ENCODE measurements around the gene DRC3. TPM values are rescaled to one million over a fixed set of nuclear protein-coding genes. Genes with fewer than 3 reads are reported as not detected.
A peak's percentile ranks its signal among the peaks of the same experiment; 100 is the strongest.

DRC3 gene
- total and polyA plus RNA-seq, 7 experiments from 2014 or later: 0.50 to 2.4 (median 1.00) TPM; not detected in 4

DNA sequence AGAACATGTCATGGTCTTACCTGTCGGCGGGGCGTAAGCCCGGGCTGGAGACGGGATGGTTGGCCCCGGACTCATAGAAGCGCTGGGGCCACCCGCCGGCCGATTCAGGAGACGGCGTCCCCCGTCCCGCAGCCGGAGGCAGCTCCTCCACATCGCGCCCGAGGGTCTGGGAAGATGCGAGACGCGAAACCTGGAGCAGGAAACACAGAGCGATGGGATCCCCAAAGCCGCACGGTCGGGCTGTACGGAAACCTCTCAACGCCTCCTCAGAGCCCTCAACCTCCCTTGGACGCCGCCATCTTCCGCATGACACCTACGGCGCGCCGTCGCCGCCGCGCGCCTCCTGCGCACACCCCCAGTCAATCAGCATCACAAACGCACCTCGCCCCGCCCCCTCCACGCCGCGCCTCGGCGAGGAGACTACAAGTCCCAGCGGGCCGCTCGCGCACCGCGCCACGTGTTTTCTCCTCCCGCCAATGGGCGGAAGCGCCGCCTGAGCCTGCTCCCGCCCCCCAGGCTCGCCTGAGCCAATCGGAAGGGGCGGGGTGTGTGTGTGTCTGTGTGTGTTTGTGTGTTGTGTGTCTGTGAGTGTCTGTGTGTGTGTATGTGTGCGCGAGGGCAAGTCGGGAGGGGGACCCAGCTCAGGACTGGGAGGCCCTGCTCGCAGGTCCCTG, 66.3 kb downstream of the DRC3 start, which contains the start of the genes ATPAF2 and GID4:
Gene ATPAF2, minus strand, starts transcription at position 308 of the 674 bp plus-strand sequence. Its CDS starts 155 bp downstream, at position 153.
Gene GID4, plus strand, starts transcription at position 548 of the 674 bp plus-strand sequence. Its CDS starts 57 bp downstream, at position 605.
- H3K4me3 Mint-ChIP-seq: peak within 1 kb of the TSS; percentile 88 to 100 (median 98)
- ChIA-PET POLR2A (interaction anchor here (0.5 to 1.0 kb wide), 3 partner anchors 203 to 315 kb away, joined by 3 read pairs; no protein-coding TSS in a partner anchor), CTCF (interaction anchor here (1.7 kb wide), 1 partner anchor 148 kb away, joined by 10 read pairs; no protein-coding TSS in a partner anchor)
- H3K36me3 ChIP-seq (ENCODE audit: control insufficient read depth in 2 of 3, insufficient read depth in 3 of 3, low read length in 3 of 3): no peaks in the 10 kb centered on the region
- peak; percentile 96 for ATAC-seq
- H3K9me3 ChIP-seq (ENCODE audit: control insufficient read depth in 2 of 3, low read length in 3 of 3): no peaks in the 10 kb centered on the region
- DNase-seq: peak; percentile 99 to 100 (median 100)
- intact Hi-C loops (cut with micrococcal nuclease): loop anchor here (1.0 to 5.0 kb wide), 18 partner anchors 48 to 1338 kb away; partner anchors contain the start of genes ALKBH5 (in 2 of the 2), DRC3 (in 2 of the 2), DRG2 (in 2 of the 2) and PEMT (in 2 of the 2)
- H3K27ac ChIP-seq (ENCODE audit: low read depth, low read length): peak within 1 kb of the TSS; percentile 88
- H3K27me3 ChIP-seq (ENCODE audit: control insufficient read depth in 2 of 2, insufficient read depth in 2 of 2, low read length in 2 of 2): no peaks in the 10 kb centered on the region
- H3K4me1 Mint-ChIP-seq: peaks cover 42 to 70% (median 53%) of the 10 kb centered on the region in 7 donors
- peaks cover 0 to 6% (median 4%) of the 10 kb centered on the region in 5 donors for H3K36me3 Mint-ChIP-seq
- H3K27ac Mint-ChIP-seq: peak within 1 kb of the TSS; percentile 87 to 99 (median 97)
- H3K9me3 Mint-ChIP-seq: peaks cover 0 to 2% (median 0%) of the 10 kb centered on the region in 11 donors
- peaks cover 23 to 30% of the 10 kb centered on the region in 2 donors for H3K4me1 ChIP-seq (ENCODE audit: control insufficient read depth in 2 of 2, insufficient read depth in 2 of 2, low read length in 2 of 2)
- no peaks in the 10 kb centered on the region for H3K27me3 Mint-ChIP-seq
- H3K4me3 ChIP-seq (ENCODE audit: low read length): peak within 1 kb of the TSS; percentile 79

DNA sequence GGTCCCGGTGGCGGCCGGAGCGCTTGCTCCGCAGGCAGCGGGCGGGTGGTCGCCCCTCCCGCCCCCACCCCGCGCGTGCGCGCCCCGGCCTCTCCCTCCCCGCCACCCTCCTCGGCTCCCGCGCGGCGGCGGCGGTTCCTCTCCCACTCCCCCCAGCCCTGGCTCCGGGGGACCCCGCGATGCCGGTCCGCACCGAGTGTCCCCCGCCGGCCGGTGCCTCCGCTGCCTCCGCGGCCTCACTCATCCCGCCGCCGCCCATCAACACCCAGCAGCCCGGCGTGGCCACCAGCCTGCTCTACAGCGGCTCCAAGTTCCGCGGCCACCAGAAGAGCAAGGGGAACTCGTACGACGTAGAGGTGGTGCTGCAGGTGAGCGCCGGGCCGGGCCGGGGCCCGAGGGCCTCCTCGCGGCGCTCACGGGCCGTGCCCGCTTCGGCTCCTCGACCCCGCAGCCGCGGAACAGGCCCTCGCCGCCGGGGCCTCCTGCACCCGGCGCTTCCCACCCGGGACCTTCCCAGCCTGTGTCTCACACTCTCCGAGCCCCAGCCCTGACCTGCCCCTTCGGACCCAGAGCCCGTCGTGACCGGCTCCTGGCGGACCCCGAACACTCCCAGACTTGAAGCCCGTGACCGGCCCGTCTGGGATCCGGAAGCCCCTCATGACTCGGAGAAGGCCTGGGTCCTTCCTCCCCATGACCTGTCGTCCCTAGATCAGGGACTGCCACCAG, 67.0 kb downstream of the DRC3 start:
- Mint-ChIP-seq H3K27me3 (no peaks in the 10 kb centered on the region), H3K4me1 (peaks cover 42 to 70% (median 53%) of the 10 kb centered on the region in 7 donors)
- DNase-seq: no peak

DNA sequence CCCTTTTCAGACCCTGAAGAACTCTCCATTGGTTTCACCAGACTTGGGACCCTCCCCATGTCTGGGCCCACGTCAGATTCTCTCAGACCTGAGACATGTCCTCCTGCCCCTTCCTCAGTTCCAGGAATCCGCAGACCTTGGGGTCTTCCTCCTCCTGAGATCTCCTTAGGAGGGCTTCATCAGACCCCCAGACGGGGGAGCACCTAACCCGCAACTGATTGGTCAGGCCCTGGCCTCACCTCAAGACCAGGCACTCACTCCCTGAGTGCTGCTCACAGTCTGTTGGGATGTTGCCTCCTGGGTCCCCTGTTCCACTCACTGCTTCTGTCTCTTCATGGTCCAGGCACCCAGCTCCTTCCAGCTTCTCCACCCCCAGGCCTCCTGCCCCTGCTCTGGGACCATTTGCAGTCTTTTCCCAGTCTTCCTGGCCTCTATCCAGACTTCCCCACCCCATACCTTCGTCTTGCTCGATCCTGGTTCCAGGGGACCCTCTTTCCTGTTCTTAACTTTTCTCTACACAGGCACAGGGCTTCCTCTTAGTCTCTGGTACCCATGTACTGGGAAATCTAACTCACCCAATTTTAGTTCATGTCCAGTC, 67.7 kb downstream of the DRC3 start:
- H3K9me3 Mint-ChIP-seq: peaks cover 0 to 2% (median 0%) of the 10 kb centered on the region in 11 donors
- Histone ChIP-seq H3K9me3 (ENCODE audit: control insufficient read depth in 2 of 3, low read length in 3 of 3) (no peaks in the 10 kb centered on the region), H3K4me3 (ENCODE audit: low read length) (peak overlapping the region; percentile 79), H3K27ac (ENCODE audit: low read depth, low read length) (peak overlapping the region; percentile 88), H3K4me1 (ENCODE audit: control insufficient read depth in 2 of 2, insufficient read depth in 2 of 2, low read length in 2 of 2) (peaks cover 23 to 30% of the 10 kb centered on the region in 2 donors), H3K36me3 (ENCODE audit: control insufficient read depth in 2 of 3, insufficient read depth in 3 of 3, low read length in 3 of 3) (peaks cover 0 to 5% (median 0%) of the 10 kb centered on the region in 3 experiments), H3K27me3 (ENCODE audit: control insufficient read depth in 2 of 2, insufficient read depth in 2 of 2, low read length in 2 of 2) (no peaks in the 10 kb centered on the region)
- H3K36me3 Mint-ChIP-seq: peaks cover 0 to 6% (median 4%) of the 10 kb centered on the region in 5 donors
- POLR2A ChIA-PET: no interaction called here
- H3K4me3 Mint-ChIP-seq: peak overlapping the region; percentile 86 to 100 (median 92)
- H3K27me3 Mint-ChIP-seq: no peaks in the 10 kb centered on the region
- DNase-seq (peak in 1 of 9 donors; percentile 4), ATAC-seq (no peak)
- CTCF ChIA-PET: no interaction called here
- peaks cover 42 to 70% (median 53%) of the 10 kb centered on the region in 7 donors for H3K4me1 Mint-ChIP-seq
- peak overlapping the region; percentile 82 to 95 (median 86) for H3K27ac Mint-ChIP-seq
- intact Hi-C loops (cut with micrococcal nuclease): no loop called here

More for the DNA sequence above, 67.0 kb downstream of the DRC3 start:
- H3K27me3 ChIP-seq (ENCODE audit: control insufficient read depth in 2 of 2, insufficient read depth in 2 of 2, low read length in 2 of 2): no peaks in the 10 kb centered on the region
- H3K4me1 ChIP-seq (ENCODE audit: control insufficient read depth in 2 of 2, insufficient read depth in 2 of 2, low read length in 2 of 2): peaks cover 23 to 30% of the 10 kb centered on the region in 2 donors
- peak overlapping the region; percentile 88 for H3K27ac ChIP-seq (ENCODE audit: low read depth, low read length)
- Mint-ChIP-seq H3K4me3 (peak overlapping the region; percentile 88 to 100 (median 98)), H3K27ac (peak overlapping the region; percentile 84 to 99 (median 95)), H3K9me3 (peaks cover 0 to 2% (median 0%) of the 10 kb centered on the region in 11 donors), H3K36me3 (peaks cover 0 to 6% (median 4%) of the 10 kb centered on the region in 5 donors)
- POLR2A ChIA-PET: interaction anchor here (0.5 kb wide), 1 partner anchor 287 kb away, joined by 3 read pairs; no protein-coding TSS in a partner anchor
- no peaks in the 10 kb centered on the region for H3K9me3 ChIP-seq (ENCODE audit: control insufficient read depth in 2 of 3, low read length in 3 of 3)
- intact Hi-C loops (cut with micrococcal nuclease): loop anchor here (1.0 to 5.0 kb wide), 18 partner anchors 47 to 1338 kb away; partner anchors contain the start of genes ALKBH5 (in 2 of the 2), DRC3 (in 2 of the 2), DRG2 (in 2 of the 2) and PEMT (in 2 of the 2)
- CTCF ChIA-PET: no interaction called here
- H3K4me3 ChIP-seq (ENCODE audit: low read length): peak overlapping the region; percentile 79
- H3K36me3 ChIP-seq (ENCODE audit: control insufficient read depth in 2 of 3, insufficient read depth in 3 of 3, low read length in 3 of 3): peaks cover 0 to under 1% (median 0%) of the 10 kb centered on the region in 3 experiments
- peak; percentile 49 for ATAC-seq

DNA sequence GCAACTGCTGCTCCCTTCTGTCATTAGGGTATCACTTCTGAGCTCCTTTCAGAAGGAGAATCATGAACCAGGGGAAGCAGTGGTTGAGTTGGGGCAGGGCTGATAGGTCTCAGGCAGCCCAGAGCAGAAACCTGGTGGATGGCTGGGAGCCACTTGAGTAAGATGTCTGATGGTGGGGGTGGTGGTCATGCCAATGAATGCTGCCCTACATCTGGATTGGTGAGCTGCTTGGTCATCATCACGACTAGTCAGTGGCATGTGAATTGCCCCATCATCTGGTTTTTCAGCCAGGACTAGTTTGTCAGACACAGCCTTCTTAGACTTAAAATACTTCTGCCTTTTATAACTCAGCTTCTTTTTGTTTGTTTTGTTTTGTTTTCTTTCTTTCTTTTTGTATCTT, 69.1 kb downstream of the DRC3 start:
- Histone ChIP-seq H3K27me3 (ENCODE audit: control insufficient read depth in 2 of 2, insufficient read depth in 2 of 2, low read length in 2 of 2) (no peaks in the 10 kb centered on the region), H3K27ac (ENCODE audit: low read depth, low read length) (no peak overlapping the region), H3K4me1 (ENCODE audit: control insufficient read depth in 2 of 2, insufficient read depth in 2 of 2, low read length in 2 of 2) (peaks cover 23 to 30% of the 10 kb centered on the region in 2 donors), H3K4me3 (ENCODE audit: low read length) (no peak overlapping the region), H3K9me3 (ENCODE audit: control insufficient read depth in 2 of 3, low read length in 3 of 3) (no peaks in the 10 kb centered on the region), H3K36me3 (ENCODE audit: control insufficient read depth in 2 of 3, insufficient read depth in 3 of 3, low read length in 3 of 3) (peaks cover 0 to 12% (median 0%) of the 10 kb centered on the region in 3 experiments)
- H3K27me3 Mint-ChIP-seq: no peaks in the 10 kb centered on the region
- ATAC-seq: no peak
- peak overlapping the region in 5 of 9 donors; percentile 14 to 87 (median 70) for H3K27ac Mint-ChIP-seq
- peaks cover 0 to 6% (median 4%) of the 10 kb centered on the region in 5 donors for H3K36me3 Mint-ChIP-seq
- H3K4me3 Mint-ChIP-seq: peak overlapping the region; percentile 49 to 100 (median 92)
- intact Hi-C loops (cut with micrococcal nuclease): no loop called here
- H3K4me1 Mint-ChIP-seq: peaks cover 41 to 60% (median 48%) of the 10 kb centered on the region in 7 donors
- no peak for DNase-seq
- H3K9me3 Mint-ChIP-seq: peaks cover 0 to 2% (median 0%) of the 10 kb centered on the region in 11 donors
- ChIA-PET CTCF (no interaction called here), POLR2A (no interaction called here)

DNA sequence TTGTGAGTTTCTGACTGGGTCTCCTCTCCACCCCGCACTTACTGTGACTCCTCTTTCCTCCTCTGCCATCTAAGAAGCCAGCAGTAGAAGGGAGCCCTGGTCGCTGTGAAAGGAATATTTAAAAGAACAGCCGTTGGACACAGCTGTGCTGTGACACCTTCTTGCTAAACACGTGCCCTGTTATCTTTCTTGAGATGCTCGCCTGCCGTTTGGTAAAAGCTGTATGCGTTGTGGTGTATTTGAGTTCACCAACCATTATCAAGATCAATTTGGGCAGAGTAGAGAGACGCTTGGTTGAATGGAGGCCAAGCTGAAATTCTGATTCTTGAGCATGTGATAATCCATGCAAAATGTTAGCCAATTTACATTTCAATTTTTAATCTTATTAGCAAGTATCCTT, 70.3 kb downstream of the DRC3 start:
- Mint-ChIP-seq H3K27me3 (no peaks in the 10 kb centered on the region), H3K4me1 (peaks cover 31 to 49% (median 38%) of the 10 kb centered on the region in 7 donors), H3K4me3 (peak overlapping the region in 3 of 10 donors; percentile 2 to 53 (median 38)), H3K27ac (peak overlapping the region in 1 of 9 donors; percentile 74), H3K9me3 (peaks cover 0 to 2% (median 0%) of the 10 kb centered on the region in 11 donors), H3K36me3 (peaks cover 0 to 13% (median 10%) of the 10 kb centered on the region in 5 donors)
- peaks cover 0 to 18% (median 0%) of the 10 kb centered on the region in 3 experiments for H3K36me3 ChIP-seq (ENCODE audit: control insufficient read depth in 2 of 3, insufficient read depth in 3 of 3, low read length in 3 of 3)
- no peak overlapping the region for H3K27ac ChIP-seq (ENCODE audit: low read depth, low read length)
- H3K4me3 ChIP-seq (ENCODE audit: low read length): no peak overlapping the region
- intact Hi-C loops (cut with micrococcal nuclease): no loop called here
- ChIA-PET POLR2A (interaction anchor here (0.5 kb wide), 1 partner anchor 12 kb away, joined by 3 read pairs; no protein-coding TSS in a partner anchor), CTCF (no interaction called here)
- H3K27me3 ChIP-seq (ENCODE audit: control insufficient read depth in 2 of 2, insufficient read depth in 2 of 2, low read length in 2 of 2): no peaks in the 10 kb centered on the region
- no peaks in the 10 kb centered on the region for H3K9me3 ChIP-seq (ENCODE audit: control insufficient read depth in 2 of 3, low read length in 3 of 3)
- DNase-seq (no peak), ATAC-seq (no peak)
- H3K4me1 ChIP-seq (ENCODE audit: control insufficient read depth in 2 of 2, insufficient read depth in 2 of 2, low read length in 2 of 2): peaks cover 14 to 22% of the 10 kb centered on the region in 2 donors

Data from naive thymus-derived CD4-positive, alpha-beta T cell (primary cell).